HG02840 (cell line): Measurements from ENCODE around the gene ARAP2.

Experiments
- ATAC-seq: cut with Tn5 transposase; IDR thresholded peaks from one replicate; pipeline ENCODE4 v1.9.1; 2021; ENCODE audit warnings: mild to moderate bottlenecking, moderate library complexity, moderate number of reproducible peaks; ENCODE audit not compliant: unreplicated experiment, low FRiP score

The ARAP2 gene

GRCh38 chr4:36140421-36140820, 103.9 kb downstream of the ARAP2 start:
- no peak for ATAC-seq

GRCh38 chr4:36138220-36138619, 106.1 kb downstream of the ARAP2 start:
- no peak for ATAC-seq

GRCh38 chr4:36137336-36137735, 107.0 kb downstream of the ARAP2 start:
- no peak for ATAC-seq

- ATAC-seq, result no peak
Observed at GRCh38 chr4:36133658-36134057, 110.7 kb downstream of the ARAP2 start.

- no peak for ATAC-seq
Observed at GRCh38 chr4:36133086-36133485, 111.2 kb downstream of the ARAP2 start.

GRCh38 chr4:36130641-36131040, 113.7 kb downstream of the ARAP2 start:
- ATAC-seq, result no peak

- no peak for ATAC-seq
Observed at GRCh38 chr4:36128689-36129088, 115.6 kb downstream of the ARAP2 start.

GRCh38 chr4:36123906-36124305, 120.4 kb downstream of the ARAP2 start:
- ATAC-seq, result no peak

GRCh38 chr4:36115312-36115711, 129.0 kb downstream of the ARAP2 start:
- no peak for ATAC-seq

- ATAC-seq, result no peak
Observed at GRCh38 chr4:36111172-36111571, 133.1 kb downstream of the ARAP2 start.

GRCh38 chr4:36099509-36099908, 144.8 kb downstream of the ARAP2 start:
- no peak for ATAC-seq

GRCh38 chr4:36094995-36095394, 149.3 kb downstream of the ARAP2 start:
- ATAC-seq, result no peak

GRCh38 chr4:36091997-36092396, 152.3 kb downstream of the ARAP2 start:
- no peak for ATAC-seq

- ATAC-seq, result no peak
Observed at GRCh38 chr4:36088542-36088941, 155.8 kb downstream of the ARAP2 start.

GRCh38 chr4:36086261-36086786, 158.0 kb downstream of the ARAP2 start:
- no peak for ATAC-seq

GRCh38 chr4:36082817-36083216, 161.5 kb downstream of the ARAP2 start:
- no peak for ATAC-seq

GRCh38 chr4:36081185-36081584, 163.1 kb downstream of the ARAP2 start:
- peak; percentile 93 for ATAC-seq

GRCh38 chr4:36079666-36080065, 164.6 kb downstream of the ARAP2 start:
- ATAC-seq, result no peak

GRCh38 chr4:36078319-36078718, 166.0 kb downstream of the ARAP2 start:
- ATAC-seq, result no peak

GRCh38 chr4:36072529-36072928, 171.8 kb downstream of the ARAP2 start:
- no peak for ATAC-seq

GRCh38 chr4:36067116-36067515, 177.2 kb downstream of the ARAP2 start:
- ATAC-seq, result no peak

- no peak for ATAC-seq
Observed at GRCh38 chr4:36065274-36065871, 178.9 kb downstream of the ARAP2 start.

- no peak for ATAC-seq
Observed at GRCh38 chr4:36064117-36064516, 180.2 kb downstream of the ARAP2 start.
